Measurements from ENCODE around the gene LY6G5C. TPM values are rescaled to one million over a fixed set of nuclear protein-coding genes. Genes with fewer than 3 reads are reported as not detected.

The LY6G5C gene
- total and polyA plus RNA-seq, 9 of the 15 experiments (the other 6 are each of a cell fraction or from before 2014, with no cell fraction given), result 0.10 to 0.67 (median 0.46) TPM; not detected in 4

DNA sequence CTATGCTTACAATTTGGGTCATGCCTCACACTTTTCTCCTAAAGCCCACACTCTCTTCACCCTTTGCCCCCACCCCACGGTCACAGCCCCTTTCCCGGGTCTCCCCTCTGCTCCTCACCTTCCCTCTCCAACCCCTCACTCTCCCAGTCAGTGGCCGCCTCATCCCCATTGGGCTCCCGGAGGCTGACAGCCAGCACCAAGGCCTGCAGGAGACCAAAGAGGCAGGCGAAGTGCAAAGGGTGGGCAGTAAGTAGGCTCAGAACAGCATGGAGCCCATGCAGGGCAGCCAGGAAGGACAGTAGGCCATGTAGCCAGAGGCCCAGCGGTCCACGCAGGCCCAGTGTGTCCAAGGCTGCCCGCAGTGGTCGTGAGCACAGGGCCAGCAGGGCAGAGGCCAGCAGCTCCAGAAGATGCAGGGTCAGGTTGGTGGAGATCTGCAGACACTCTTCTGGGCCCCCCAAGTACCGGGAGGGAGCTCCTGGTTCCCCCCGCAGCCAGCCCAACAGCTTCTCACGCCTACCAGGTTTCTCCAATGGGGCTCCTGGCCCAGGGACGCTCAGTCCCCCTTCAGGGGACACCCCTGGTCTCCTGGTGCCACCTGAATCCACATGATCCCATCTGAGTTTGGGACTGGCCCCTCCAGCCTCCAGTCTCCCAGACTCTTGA, 21.8 kb downstream of the LY6G5C start (continued):
- TF ChIP-seq, protein P1, sequence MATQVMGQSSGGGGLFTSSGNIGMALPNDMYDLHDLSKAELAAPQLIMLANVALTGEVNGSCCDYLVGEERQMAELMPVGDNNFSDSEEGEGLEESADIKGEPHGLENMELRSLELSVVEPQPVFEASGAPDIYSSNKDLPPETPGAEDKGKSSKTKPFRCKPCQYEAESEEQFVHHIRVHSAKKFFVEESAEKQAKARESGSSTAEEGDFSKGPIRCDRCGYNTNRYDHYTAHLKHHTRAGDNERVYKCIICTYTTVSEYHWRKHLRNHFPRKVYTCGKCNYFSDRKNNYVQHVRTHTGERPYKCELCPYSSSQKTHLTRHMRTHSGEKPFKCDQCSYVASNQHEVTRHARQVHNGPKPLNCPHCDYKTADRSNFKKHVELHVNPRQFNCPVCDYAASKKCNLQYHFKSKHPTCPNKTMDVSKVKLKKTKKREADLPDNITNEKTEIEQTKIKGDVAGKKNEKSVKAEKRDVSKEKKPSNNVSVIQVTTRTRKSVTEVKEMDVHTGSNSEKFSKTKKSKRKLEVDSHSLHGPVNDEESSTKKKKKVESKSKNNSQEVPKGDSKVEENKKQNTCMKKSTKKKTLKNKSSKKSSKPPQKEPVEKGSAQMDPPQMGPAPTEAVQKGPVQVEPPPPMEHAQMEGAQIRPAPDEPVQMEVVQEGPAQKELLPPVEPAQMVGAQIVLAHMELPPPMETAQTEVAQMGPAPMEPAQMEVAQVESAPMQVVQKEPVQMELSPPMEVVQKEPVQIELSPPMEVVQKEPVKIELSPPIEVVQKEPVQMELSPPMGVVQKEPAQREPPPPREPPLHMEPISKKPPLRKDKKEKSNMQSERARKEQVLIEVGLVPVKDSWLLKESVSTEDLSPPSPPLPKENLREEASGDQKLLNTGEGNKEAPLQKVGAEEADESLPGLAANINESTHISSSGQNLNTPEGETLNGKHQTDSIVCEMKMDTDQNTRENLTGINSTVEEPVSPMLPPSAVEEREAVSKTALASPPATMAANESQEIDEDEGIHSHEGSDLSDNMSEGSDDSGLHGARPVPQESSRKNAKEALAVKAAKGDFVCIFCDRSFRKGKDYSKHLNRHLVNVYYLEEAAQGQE (IDR thresholded peaks at IDR 0.05; ENCODE audit: borderline replicate concordance), result no peak
- TF ChIP-seq, protein P1 (CRISPR knock-in tag; IDR thresholded peaks at IDR 0.05; ENCODE audit: low read depth), result no peak
- TF ChIP-seq TEAD2 (tag; IDR thresholded peaks at IDR 0.05) (no peak), HDAC3 (IDR thresholded peaks at IDR 0.05; ENCODE audit: borderline replicate concordance, partially characterized antibody) (no peak), GATA2 (CRISPR knock-in tag; IDR thresholded peaks at IDR 0.05) (no peak), HDAC1 (IDR thresholded peaks at IDR 0.05) (peak in 1 of 2 experiments; percentile 11; a peak in 1 of 4 replicates), FOXK1 (CRISPR knock-in tag; IDR thresholded peaks at IDR 0.05; ENCODE audit: borderline replicate concordance) (0 out of 2 replicates have a peak, but pooled peaks have one; percentile 60), RBM39 (optimal IDR thresholded peaks at IDR 0.05; ENCODE audit: low read depth, low read length) (no peak), ZNF408 (CRISPR knock-in tag; IDR thresholded peaks at IDR 0.05; ENCODE audit: low read depth) (no peak), KDM4B (IDR thresholded peaks at IDR 0.05; ENCODE audit: borderline replicate concordance in 2 of 2, low read depth in 1 of 2) (no peak), PHB (CRISPR knock-in tag; IDR thresholded peaks at IDR 0.05) (no peak), CTBP1 (IDR thresholded peaks at IDR 0.05; ENCODE audit: borderline replicate concordance) (no peak), RAD21 (CRISPR knock-in tag; conservative IDR thresholded peaks at IDR 0.05 in 1 of 2, IDR thresholded peaks at IDR 0.05 in 1 of 2) (no peak), ZKSCAN1 (IDR thresholded peaks at IDR 0.05; ENCODE audit: low read depth, low read length) (no peak)
- TF ChIP-seq, protein P2, sequence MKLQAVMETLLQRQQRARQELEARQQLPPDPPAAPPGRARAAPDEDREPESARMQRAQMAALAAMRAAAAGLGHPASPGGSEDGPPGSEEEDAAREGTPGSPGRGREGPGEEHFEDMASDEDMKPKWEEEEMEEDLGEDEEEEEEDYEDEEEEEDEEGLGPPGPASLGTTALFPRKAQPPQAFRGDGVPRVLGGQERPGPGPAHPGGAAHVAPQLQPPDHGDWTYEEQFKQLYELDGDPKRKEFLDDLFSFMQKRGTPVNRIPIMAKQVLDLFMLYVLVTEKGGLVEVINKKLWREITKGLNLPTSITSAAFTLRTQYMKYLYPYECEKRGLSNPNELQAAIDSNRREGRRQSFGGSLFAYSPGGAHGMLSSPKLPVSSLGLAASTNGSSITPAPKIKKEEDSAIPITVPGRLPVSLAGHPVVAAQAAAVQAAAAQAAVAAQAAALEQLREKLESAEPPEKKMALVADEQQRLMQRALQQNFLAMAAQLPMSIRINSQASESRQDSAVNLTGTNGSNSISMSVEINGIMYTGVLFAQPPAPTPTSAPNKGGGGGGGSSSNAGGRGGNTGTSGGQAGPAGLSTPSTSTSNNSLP (IDR thresholded peaks at IDR 0.05; ENCODE audit: borderline replicate concordance, low read depth, low read length), result no peak
